ENCODE measurements around the gene SLC1A4. TPM values are rescaled to one million over a fixed set of nuclear protein-coding genes. Genes with fewer than 3 reads are reported as not detected.
"Not testable (repeated sequence)": the region's sequence is repeated elsewhere in the genome, so short reads cannot be mapped to it uniquely, and the experiment has no call there.

The SLC1A4 gene
- 2.8 and 4.0 TPM in 2 replicates for total RNA-seq (2014; rRNA removed)
- polyA plus RNA-seq (2012) = 6.0 TPM

- peak; percentile 76 for DNase-seq (ENCODE audit: low read depth)
Measured at GRCh38 chr2:64989126-64989981, at the start of gene SLC1A4. Gene SLC1A4 (plus strand): TSS chr2:64989399. CDS start chr2:64989644, 245 bp downstream.

GRCh38 chr2:64941143-64941542 is 48.1 kb upstream of the SLC1A4 start:
- DNase-seq (ENCODE audit: low read depth) = no peak

GRCh38 chr2:64941801-64942200 is 47.4 kb upstream of the SLC1A4 start:
- no peak for DNase-seq (ENCODE audit: low read depth)

GRCh38 chr2:64942693-64943092 is 46.5 kb upstream of the SLC1A4 start:
- no peak for DNase-seq (ENCODE audit: low read depth)

GRCh38 chr2:64943387-64944150 is 45.6 kb upstream of the SLC1A4 start:
- no peak for DNase-seq (ENCODE audit: low read depth)

- no peak for DNase-seq (ENCODE audit: low read depth)
Measured at GRCh38 chr2:64944484-64944883, 44.7 kb upstream of the SLC1A4 start.

- DNase-seq (ENCODE audit: low read depth) = no peak
Measured at GRCh38 chr2:64945973-64946768, 43.0 kb upstream of the SLC1A4 start.

GRCh38 chr2:64946769-64947247 is 42.4 kb upstream of the SLC1A4 start:
- no peak for DNase-seq (ENCODE audit: low read depth)

GRCh38 chr2:64947885-64948284 is 41.3 kb upstream of the SLC1A4 start:
- DNase-seq (ENCODE audit: low read depth) = no peak

GRCh38 chr2:64950226-64951160 is 38.7 kb upstream of the SLC1A4 start:
- peak; percentile 19 for DNase-seq (ENCODE audit: low read depth)

- no peak for DNase-seq (ENCODE audit: low read depth)
Measured at GRCh38 chr2:64951306-64951953, 37.8 kb upstream of the SLC1A4 start.

- DNase-seq (ENCODE audit: low read depth) = no peak
Measured at GRCh38 chr2:64952096-64952495, 37.1 kb upstream of the SLC1A4 start.

GRCh38 chr2:64952511-64953482 is 36.4 kb upstream of the SLC1A4 start:
- peak; percentile 79 for DNase-seq (ENCODE audit: low read depth)

- no peak for DNase-seq (ENCODE audit: low read depth)
Measured at GRCh38 chr2:64955467-64955866, 33.7 kb upstream of the SLC1A4 start.

GRCh38 chr2:64957109-64957903 is 31.9 kb upstream of the SLC1A4 start:
- no peak for DNase-seq (ENCODE audit: low read depth)

- DNase-seq (ENCODE audit: low read depth) = no peak
Measured at GRCh38 chr2:64958556-64958955, 30.6 kb upstream of the SLC1A4 start.

GRCh38 chr2:64960819-64961218 is 28.4 kb upstream of the SLC1A4 start:
- no peak for DNase-seq (ENCODE audit: low read depth)

- not testable (repeated sequence) for DNase-seq (ENCODE audit: low read depth)
Measured at GRCh38 chr2:64963138-64963537, 26.1 kb upstream of the SLC1A4 start.
